H1 (cell line): ENCODE measurements around the gene WDR59. TPM values are rescaled to one million over a fixed set of nuclear protein-coding genes. Genes with fewer than 3 reads are reported as not detected.

ENCODE experiments used
- CTCF ChIA-PET: fragments of 300-600 bp; sonication (Branson Sonifier 250); formaldehyde crosslinking; loops from one replicate; lab custom pipeline; 2021; ENCODE audit not compliant: partially characterized antibody; lab: Charles Lee
- POLR2A ChIA-PET: fragments of 300-600 bp; sonication (Branson Sonifier 250); formaldehyde crosslinking; loops from one replicate; lab custom pipeline; 2021; ENCODE audit warnings: inconsistent platforms; ENCODE audit not compliant: partially characterized antibody; lab: Charles Lee
- DNase-seq, 2 experiments: peaks; one replicate each; pipeline versions ENCODE4 v3.0.0 to v3.0.0-alpha.2; 2010 to 2022; ENCODE audit warnings: low spot score in 2 of 2, low read depth in 1 of 2, mixed read lengths in 1 of 2
- FAIRE-seq: peaks from 2 replicates; lab custom pipeline; 2011; peaks lifted over from hg19 to GRCh38; lab: Jason Lieb, UNC
- H2AFZ ChIP-seq: 2 replicates; pipeline ENCODE4 v1.8.1; 2012; ENCODE audit warnings: low read length, inconsistent platforms
- H2AK5ac ChIP-seq: 2 replicates; pipeline ENCODE4 v1.6.1; 2013; ENCODE audit warnings: low read depth, low read length
- H2BK120ac ChIP-seq: replicated peaks from 2 replicates; pipeline ENCODE3; 2013; ENCODE audit warnings: low read depth, low read length, inconsistent platforms
- H2BK12ac ChIP-seq: 2 replicates; pipeline ENCODE4 v1.6.1; 2013; ENCODE audit warnings: low read depth, low read length
- H2BK15ac ChIP-seq: 2 replicates; pipeline ENCODE4 v1.6.1; 2013; ENCODE audit warnings: low read length
- H2BK20ac ChIP-seq: 2 replicates; pipeline ENCODE4 v1.6.1; 2013; ENCODE audit warnings: low read length
- H2BK5ac ChIP-seq: 2 replicates; pipeline ENCODE4 v1.6.1; 2013; ENCODE audit warnings: low read depth, low read length
- H3K14ac ChIP-seq: 2 replicates; pipeline ENCODE4 v1.6.1; 2013; ENCODE audit warnings: inconsistent platforms; ENCODE audit not compliant: insufficient read length
- H3K18ac ChIP-seq: 2 replicates; pipeline ENCODE4 v1.6.1; 2013; ENCODE audit warnings: low read length; ENCODE audit errors: extremely low read depth
- H3K23ac ChIP-seq: 2 replicates; pipeline ENCODE4 v1.6.1; 2013; ENCODE audit warnings: inconsistent platforms; ENCODE audit not compliant: insufficient read length
- H3K23me2 ChIP-seq: 2 replicates; pipeline ENCODE4 v1.6.1; 2013; ENCODE audit warnings: low read depth, low read length
- H3K27ac ChIP-seq: 2 replicates; pipeline ENCODE4 v1.6.1; 2011; ENCODE audit warnings: low read depth, low read length, inconsistent platforms
- H3K27me3 ChIP-seq, 4 experiments: replicated peaks in 1 of 4; 1 replicate in 1 of 4; 2 replicates in 3 of 4; pipeline versions ENCODE4 v1.6.1 to v1.8.1; 2011 to 2013; ENCODE audit warnings: low read length in 3 of 4, mild to moderate bottlenecking in 3 of 4, inconsistent platforms in 2 of 4, mixed read lengths in 2 of 4, moderate library complexity in 1 of 4; ENCODE audit not compliant: control insufficient read depth in 3 of 4, insufficient read depth in 3 of 4; ENCODE audit errors: extremely low read depth in 1 of 4
- H3K36me3 ChIP-seq, 4 experiments: 2 replicates each; pipeline versions ENCODE4 v1.6.1 to v1.8.1; 2011 to 2013; ENCODE audit warnings: mild to moderate bottlenecking in 4 of 4, low read length in 3 of 4, moderate library complexity in 2 of 4, control low read depth in 1 of 4, inconsistent platforms in 1 of 4; ENCODE audit not compliant: insufficient read depth in 4 of 4, control insufficient read depth in 2 of 4
- H3K4ac ChIP-seq: replicated peaks from 2 replicates; pipeline ENCODE3; 2013; ENCODE audit warnings: low read length, low read depth, mixed read lengths, inconsistent platforms; ENCODE audit not compliant: insufficient read length
- H3K4me1 ChIP-seq, 4 experiments: replicated peaks in 1 of 4; 1 replicate in 1 of 4; 2 replicates in 3 of 4; pipeline versions ENCODE4 v1.6.1 to v1.8.1; 2011 to 2013; ENCODE audit warnings: low read length in 3 of 4, inconsistent platforms in 2 of 4, mixed read lengths in 1 of 4; ENCODE audit not compliant: insufficient read depth in 4 of 4, control insufficient read depth in 3 of 4
- H3K4me2 ChIP-seq, 2 experiments: 2 replicates each; pipeline versions ENCODE4 v1.6.1 to v1.8.1; 2011 to 2013; ENCODE audit warnings: low read depth in 2 of 2, low read length in 2 of 2, control low read depth in 1 of 2, inconsistent platforms in 1 of 2, mild to moderate bottlenecking in 1 of 2; ENCODE audit not compliant: insufficient read depth in 1 of 2
- H3K4me3 ChIP-seq, 4 experiments: fragments of 200-600, 300-600 bp in 1 of 4; sonication (generic), shearing (Covaris generic), sonication (Bioruptor Twin) in 1 of 4; 2 replicates each; pipeline versions ENCODE4 v1.5.1 to v1.8.1; 2011 to 2016; ENCODE audit warnings: low read length in 4 of 4, low read depth in 3 of 4, control low read depth in 2 of 4, inconsistent platforms in 2 of 4, mild to moderate bottlenecking in 2 of 4, mixed read lengths in 1 of 4, moderate library complexity in 1 of 4; ENCODE audit not compliant: insufficient read depth in 2 of 4; ENCODE audit errors: extremely low read depth in 1 of 4
- H3K56ac ChIP-seq: replicated peaks from 2 replicates; pipeline ENCODE3; 2013; ENCODE audit warnings: low read depth, mild to moderate bottlenecking, mixed read lengths, low read length, inconsistent platforms; ENCODE audit not compliant: insufficient read length
- H3K79me1 ChIP-seq: 2 replicates; pipeline ENCODE4 v1.6.1; 2013; ENCODE audit warnings: low read depth, low read length, control low read depth
- H3K79me2 ChIP-seq, 2 experiments: 2 replicates each; pipeline versions ENCODE4 v1.6.1 to v1.8.1; 2012 to 2013; ENCODE audit warnings: low read length in 2 of 2, mild to moderate bottlenecking in 2 of 2, inconsistent platforms in 1 of 2; ENCODE audit not compliant: insufficient read depth in 2 of 2, control insufficient read depth in 1 of 2
- H3K9ac ChIP-seq, 4 experiments: replicated peaks in 1 of 4; 1 replicate in 1 of 4; 2 replicates in 3 of 4; pipeline versions ENCODE4 v1.6.1 to v1.8.1; 2011 to 2013; ENCODE audit warnings: low read depth in 3 of 4, low read length in 3 of 4, control low read depth in 2 of 4, mild to moderate bottlenecking in 2 of 4, moderate library complexity in 2 of 4, inconsistent platforms in 1 of 4; ENCODE audit errors: extremely low read depth in 1 of 4
- H3K9me3 ChIP-seq, 2 experiments: 2 replicates each; pipeline versions ENCODE4 v1.6.1 to v1.8.1; 2012 to 2013; ENCODE audit warnings: mild to moderate bottlenecking in 2 of 2, moderate library complexity in 2 of 2, control low read depth in 1 of 2, inconsistent platforms in 1 of 2, low read depth in 1 of 2, low read length in 1 of 2, mixed read lengths in 1 of 2; ENCODE audit not compliant: insufficient read depth in 2 of 2
- H4K20me1 ChIP-seq, 2 experiments: replicated peaks in 1 of 2; 2 replicates each; pipeline versions ENCODE3 to v1.8.1; 2011 to 2013; ENCODE audit warnings: inconsistent platforms in 2 of 2, low read length in 2 of 2, mild to moderate bottlenecking in 1 of 2; ENCODE audit not compliant: insufficient read depth in 2 of 2, control insufficient read depth in 1 of 2
- H4K5ac ChIP-seq: 2 replicates; pipeline ENCODE4 v1.6.1; 2013; ENCODE audit warnings: low read length, low read depth, mixed read lengths, inconsistent platforms; ENCODE audit not compliant: insufficient read length
- H4K8ac ChIP-seq: 2 replicates; pipeline ENCODE4 v1.8.0; 2013; ENCODE audit warnings: mild to moderate bottlenecking, moderate library complexity, low read length, inconsistent platforms; ENCODE audit not compliant: insufficient read depth; ENCODE audit errors: extremely low read depth
- H4K91ac ChIP-seq: replicated peaks from 2 replicates; pipeline ENCODE3; 2013; ENCODE audit warnings: low read length, mixed read lengths, inconsistent platforms; ENCODE audit not compliant: insufficient read length
- BCL11A ChIP-seq, 2 experiments: IDR thresholded peaks; one replicate each; pipeline ENCODE4 v1.6.1; 2011; ENCODE audit warnings: low read depth in 2 of 2, low read length in 2 of 2, mild to moderate bottlenecking in 2 of 2
- EZH2 ChIP-seq: fragments of 200-600 bp; sonication (generic); IDR thresholded peaks from 2 replicates; pipeline ENCODE4 v1.7.1; 2012; ENCODE audit warnings: low read depth, mild to moderate bottlenecking, moderate library complexity, low read length, inconsistent platforms; ENCODE audit not compliant: severe bottlenecking
- NRF1 ChIP-seq: IDR thresholded peaks from 2 replicates; pipeline ENCODE4 v1.6.1; 2011; ENCODE audit warnings: mild to moderate bottlenecking, low read depth, low read length, improper control_type of control experiment
- TAF7 ChIP-seq: optimal IDR thresholded peaks from 2 replicates; pipeline ENCODE3; 2011; ENCODE audit warnings: low read depth, mild to moderate bottlenecking, inconsistent platforms, low read length, moderate library complexity, borderline replicate concordance
- WGBS, 2 experiments: shearing (Covaris generic) in 1 of 2; methylation state at CpG; one replicate each; pipeline versions ENCODE4 v1.1.6 to v1.1.7; 2013 to 2015; ENCODE audit warnings: low lambda C conversion rate in 2 of 2, mixed read lengths in 2 of 2, inconsistent platforms in 1 of 2, low coverage in 1 of 2, missing lambda C conversion rate in 1 of 2; ENCODE audit not compliant: insufficient replicate concordance in 2 of 2, insufficient coverage in 1 of 2, insufficient read length in 1 of 2; ENCODE audit errors: extremely low coverage in 1 of 2, missing lambda C conversion rate in 1 of 2; 5-methylcytosine and 5-hydroxymethylcytosine counted together
- polyA plus RNA-seq, 7 experiments: library from polyadenylated mRNA; depleted of rRNA in 3 of 7; stranded (reverse) in 5 of 7; unstranded in 2 of 7; fragments of >200 nt in 5 of 7; fragments of 200-250 nt in 2 of 7; gene quantifications; 1 replicate in 5 of 7; 2 replicates in 1 of 7; 4 replicates in 1 of 7; pipeline versions ENCODE4 v1.2.1 to v1.2.3, GENCODE V29; 2011 to 2013; ENCODE audit warnings: missing spikeins in 2 of 7, mixed read lengths in 2 of 7
- total RNA-seq: library from RNA; stranded (reverse); fragmentation: NEBNext Ultra II Directional; extraction: Animal tissue kit (Norgen Biotek cat#: 25700); gene quantifications from 2 replicates; pipeline ENCODE4 v1.2.1, GENCODE V29; 2021
- TF ChIP-seq, protein P1 (sequence below), 3 experiments: IDR thresholded peaks; 1 replicate in 2 of 3; 2 replicates in 1 of 3; pipeline versions ENCODE4 v1.5.1 to v1.6.1; 2011; ENCODE audit warnings: low read length in 3 of 3, mild to moderate bottlenecking in 3 of 3, inconsistent platforms in 2 of 3, low read depth in 1 of 3, moderate library complexity in 1 of 3; ENCODE audit not compliant: insufficient read depth in 1 of 3; ENCODE audit errors: control extremely low read depth in 1 of 3

Gene WDR59
- total and polyA plus RNA-seq, 2 of the 8 experiments (the other 6 are each of a cell fraction or from before 2014, with no cell fraction given), result 84.2 to 124 TPM

DNA sequence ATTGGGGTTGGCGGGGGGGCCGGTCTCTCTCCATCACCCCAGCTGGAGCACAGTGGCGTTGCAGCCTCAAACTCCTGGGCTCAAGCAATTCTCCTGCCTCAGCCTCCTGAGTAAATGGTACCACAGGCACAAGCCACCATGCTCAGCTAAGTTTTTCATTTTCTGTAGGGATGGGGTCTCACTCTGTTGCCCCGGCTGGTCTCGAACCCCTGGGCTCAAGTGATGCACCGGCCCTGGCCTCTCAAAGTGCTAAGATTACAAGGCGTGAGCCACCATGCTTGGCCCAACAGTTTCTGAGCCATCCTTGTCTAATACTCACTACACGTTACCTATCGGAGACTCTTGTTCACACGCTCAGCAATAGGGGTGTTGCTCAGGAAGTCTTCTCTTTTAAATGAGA, 11.6 kb downstream of the WDR59 start:
- Histone ChIP-seq H2BK20ac (no peak overlapping the region), H2BK15ac (no peak overlapping the region), H3K9ac (no peak overlapping the region), H3K56ac (no peak overlapping the region), H4K8ac (peak overlapping the region; percentile 79; the same call in 1 of the 2 replicates), H3K23ac (no peak overlapping the region), H3K4me2 (no peak overlapping the region), H4K20me1 (peaks cover under 1 to 3% of the 10 kb centered on the region in 2 experiments), H3K9me3 (no peaks in the 10 kb centered on the region), H3K4ac (no peak overlapping the region), H3K36me3 (peaks cover 0 to 10% (median 5%) of the 10 kb centered on the region in 4 experiments; a peak in 5 of 8 replicates), H2AK5ac (no peak overlapping the region), H2BK12ac (no peak overlapping the region), H3K79me2 (peaks cover 0 to 12% of the 10 kb centered on the region in 2 experiments; a peak in 1 of 4 replicates), H3K4me3 (no peak overlapping the region), H4K91ac (no peak overlapping the region), H3K79me1 (peaks cover 3% of the 10 kb centered on the region; the same call in 1 of the 2 replicates), H3K18ac (no peak overlapping the region), H3K27ac (no peak overlapping the region), H2AFZ (no peak overlapping the region), H3K4me1 (no peaks in the 10 kb centered on the region; a peak in 2 of 7 replicates), H2BK120ac (no peak overlapping the region), H3K14ac (no peak overlapping the region), H4K5ac (no peak overlapping the region), H3K23me2 (no peaks in the 10 kb centered on the region), H3K27me3 (no peaks in the 10 kb centered on the region; a peak in 1 of 7 replicates), H2BK5ac (no peak overlapping the region)
- no peak for FAIRE-seq
- 89% methylated on average over 10 of the region's 10 CpGs; no CpG with 5 or more reads in 1 of the 2 experiments for WGBS, 2 experiments
- TF ChIP-seq EZH2, result no peak
- no peak for TF ChIP-seq NRF1
- no peak for TF ChIP-seq TAF7
- TF ChIP-seq BCL11A (IDR thresholded peaks at IDR 0.05; ENCODE audit: low read depth in 2 of 2, low read length in 2 of 2), result no peak
- TF ChIP-seq, protein P1, sequence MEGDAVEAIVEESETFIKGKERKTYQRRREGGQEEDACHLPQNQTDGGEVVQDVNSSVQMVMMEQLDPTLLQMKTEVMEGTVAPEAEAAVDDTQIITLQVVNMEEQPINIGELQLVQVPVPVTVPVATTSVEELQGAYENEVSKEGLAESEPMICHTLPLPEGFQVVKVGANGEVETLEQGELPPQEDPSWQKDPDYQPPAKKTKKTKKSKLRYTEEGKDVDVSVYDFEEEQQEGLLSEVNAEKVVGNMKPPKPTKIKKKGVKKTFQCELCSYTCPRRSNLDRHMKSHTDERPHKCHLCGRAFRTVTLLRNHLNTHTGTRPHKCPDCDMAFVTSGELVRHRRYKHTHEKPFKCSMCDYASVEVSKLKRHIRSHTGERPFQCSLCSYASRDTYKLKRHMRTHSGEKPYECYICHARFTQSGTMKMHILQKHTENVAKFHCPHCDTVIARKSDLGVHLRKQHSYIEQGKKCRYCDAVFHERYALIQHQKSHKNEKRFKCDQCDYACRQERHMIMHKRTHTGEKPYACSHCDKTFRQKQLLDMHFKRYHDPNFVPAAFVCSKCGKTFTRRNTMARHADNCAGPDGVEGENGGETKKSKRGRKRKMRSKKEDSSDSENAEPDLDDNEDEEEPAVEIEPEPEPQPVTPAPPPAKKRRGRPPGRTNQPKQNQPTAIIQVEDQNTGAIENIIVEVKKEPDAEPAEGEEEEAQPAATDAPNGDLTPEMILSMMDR (IDR thresholded peaks at IDR 0.05; ENCODE audit: control extremely low read depth in 1 of 3, insufficient read depth in 1 of 3, low read depth in 1 of 3, low read length in 3 of 3), result no peak
- POLR2A ChIA-PET, result interaction anchor here (1.3 to 2.4 kb wide), 2 partner anchors 10 to 12 kb away, joined by 4 to 9 read pairs; partner anchors contain the start of gene WDR59
- no peak for DNase-seq
- CTCF ChIA-PET, result no interaction called here
